DMS79 treated with DMSO at 0.1 percent for 48 hours (cell line): ENCODE measurements around the gene PRR33.

Experiments
- DNase-seq: peaks from one replicate; lab custom pipeline; 2025; lab: John Stamatoyannopoulos, UW

The PRR33 gene

GRCh38 chr11:1847006-1847735 lies 44.5 kb downstream of the PRR33 start:
- no peak for DNase-seq

DNA sequence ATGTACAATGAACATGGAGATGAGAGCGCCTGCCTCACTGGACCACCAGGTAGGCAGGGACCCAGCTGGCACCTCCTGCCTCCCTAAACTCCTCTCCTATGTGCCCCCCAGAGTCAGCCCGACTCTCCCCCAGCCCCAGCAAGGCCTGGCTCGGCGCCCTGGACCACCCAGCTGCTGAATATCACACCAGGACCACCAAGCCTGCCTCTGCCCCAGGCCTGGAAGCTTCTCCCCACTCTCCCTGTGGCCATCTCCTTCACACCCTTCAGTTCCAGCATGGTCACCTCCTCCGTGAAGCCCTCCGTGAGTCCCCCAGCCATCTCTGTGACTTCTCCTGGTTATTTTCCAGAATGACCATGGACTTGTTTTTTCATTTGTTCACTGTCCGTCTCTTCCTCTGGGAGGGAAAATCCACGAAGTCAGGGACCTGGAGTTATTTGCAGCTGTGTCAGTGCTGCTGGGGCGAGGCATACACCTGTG lies 45.2 kb downstream of the PRR33 start:
- DNase-seq = no peak

DNA sequence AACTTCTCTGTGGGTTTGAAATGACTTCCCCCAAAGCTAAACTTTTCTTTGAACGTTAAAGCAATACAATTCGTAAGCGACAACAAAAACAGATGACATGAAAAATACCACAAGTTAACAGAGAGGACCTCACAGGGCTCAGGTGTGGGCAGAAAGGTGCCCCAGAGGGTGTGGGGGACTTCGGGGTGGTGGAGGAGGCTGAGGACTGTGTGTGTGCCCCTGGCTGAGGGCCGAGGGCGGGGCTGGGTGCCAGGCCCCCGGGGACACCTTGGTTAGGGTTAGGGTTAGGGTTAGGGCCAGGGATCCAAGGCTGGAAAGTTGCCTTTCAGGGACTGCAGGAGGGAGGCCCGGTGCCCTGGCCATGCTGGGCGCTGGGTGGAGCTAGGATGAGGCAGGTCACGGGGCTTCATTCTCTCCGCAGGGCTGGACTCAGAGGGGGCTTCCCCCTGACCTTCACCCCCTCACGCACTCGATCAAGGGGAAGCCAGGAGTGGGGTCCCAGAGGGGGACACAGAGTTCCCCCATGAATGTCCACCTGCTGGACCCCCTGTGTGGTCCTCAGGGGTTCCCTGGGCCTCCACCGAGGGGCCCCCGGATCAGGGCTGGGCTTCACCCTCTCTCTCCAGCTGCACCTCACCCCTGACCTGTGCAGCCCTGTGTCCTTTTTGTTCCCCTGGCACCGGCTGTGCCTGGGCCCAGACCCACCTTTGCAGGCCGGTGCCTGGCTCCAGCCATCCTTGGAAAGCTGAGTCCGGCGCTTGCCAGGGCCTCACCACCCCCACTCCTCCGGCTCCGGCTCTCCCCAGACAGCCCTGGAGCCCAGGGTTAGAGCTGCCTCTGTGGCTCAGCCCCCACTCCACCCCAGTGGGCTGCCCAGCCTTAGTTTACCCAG lies 45.9 kb downstream of the PRR33 start:
- DNase-seq = no peak

DNA sequence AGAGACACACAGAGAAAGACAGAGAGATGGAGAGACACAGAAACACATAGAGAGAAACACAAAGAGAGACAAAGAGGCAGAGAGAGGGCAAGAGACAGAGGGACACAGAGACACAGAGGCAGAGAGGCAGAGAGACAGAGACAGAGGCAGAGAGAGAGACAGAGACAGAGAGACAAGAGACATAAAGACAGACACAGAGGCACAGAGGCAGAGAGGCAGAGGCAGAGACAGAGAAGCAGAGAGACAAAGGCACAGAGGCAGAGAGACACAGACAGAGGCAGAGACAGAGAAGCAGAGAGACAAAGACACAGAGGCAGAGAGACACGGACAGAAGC lies 46.6 kb downstream of the PRR33 start:
- DNase-seq = no peak

DNA sequence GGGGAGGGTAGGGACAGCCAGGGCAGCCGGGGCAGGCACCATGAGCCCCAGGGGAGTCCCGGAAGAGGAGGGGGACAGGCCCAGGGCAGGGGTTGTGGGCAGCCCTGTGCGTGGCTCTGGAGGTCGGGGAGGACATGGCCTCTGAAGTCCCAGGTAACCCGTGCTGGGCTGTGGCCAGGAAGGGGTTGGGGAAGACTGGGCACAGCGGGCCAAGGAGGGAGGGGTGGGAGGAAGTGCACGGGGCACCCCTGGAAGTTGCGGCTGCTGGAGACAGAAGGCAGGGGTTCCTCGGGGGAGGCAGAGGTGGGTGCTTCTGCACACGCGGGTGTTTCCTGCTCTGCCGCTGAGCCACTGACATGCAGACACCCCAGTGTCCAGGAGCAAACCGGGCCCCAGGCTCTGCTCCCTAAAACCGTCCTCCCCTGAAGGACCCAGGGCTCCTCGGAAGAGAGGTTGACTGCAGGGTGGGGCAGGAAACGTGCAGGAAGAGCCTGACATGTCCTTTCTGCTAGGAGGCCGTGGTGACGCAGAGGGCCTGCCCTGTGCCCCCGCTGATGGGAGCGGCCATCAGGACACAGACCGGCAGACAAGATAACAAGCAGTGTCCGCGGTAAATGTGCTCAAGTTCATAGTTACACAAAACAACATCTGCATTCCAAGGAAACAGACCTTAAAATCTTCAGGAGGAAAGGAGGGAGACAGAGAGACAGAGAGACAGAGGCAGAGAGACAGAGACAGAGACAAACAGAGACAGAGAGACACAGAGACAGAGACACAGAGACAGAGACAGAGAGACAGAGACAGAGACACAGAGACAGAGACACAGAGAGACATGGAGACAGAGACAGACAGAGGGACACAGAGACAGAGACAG lies 47.2 kb downstream of the PRR33 start:
- DNase-seq = no peak

GRCh38 chr11:1843796-1844195 lies 47.9 kb downstream of the PRR33 start:
- DNase-seq = no peak

DNA sequence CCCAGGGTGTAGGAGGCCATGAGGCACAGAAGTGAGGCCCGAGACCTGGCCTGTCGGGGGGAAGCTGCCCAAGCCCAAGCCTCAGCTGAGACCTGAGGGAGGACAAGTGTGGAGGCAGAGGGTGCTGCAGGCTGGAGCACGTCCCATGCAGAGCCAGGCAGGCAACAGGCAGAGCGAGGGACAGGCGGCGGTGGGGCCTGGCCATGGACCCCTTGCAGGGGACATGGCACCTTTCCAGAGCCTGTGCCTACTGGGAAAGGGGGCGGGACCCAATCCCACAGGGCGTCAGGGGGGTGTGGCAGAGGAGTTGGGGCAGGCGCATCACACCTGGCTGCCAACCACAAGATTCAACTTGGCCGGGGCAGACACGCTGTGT lies 48.6 kb downstream of the PRR33 start:
- DNase-seq = no peak

DNA sequence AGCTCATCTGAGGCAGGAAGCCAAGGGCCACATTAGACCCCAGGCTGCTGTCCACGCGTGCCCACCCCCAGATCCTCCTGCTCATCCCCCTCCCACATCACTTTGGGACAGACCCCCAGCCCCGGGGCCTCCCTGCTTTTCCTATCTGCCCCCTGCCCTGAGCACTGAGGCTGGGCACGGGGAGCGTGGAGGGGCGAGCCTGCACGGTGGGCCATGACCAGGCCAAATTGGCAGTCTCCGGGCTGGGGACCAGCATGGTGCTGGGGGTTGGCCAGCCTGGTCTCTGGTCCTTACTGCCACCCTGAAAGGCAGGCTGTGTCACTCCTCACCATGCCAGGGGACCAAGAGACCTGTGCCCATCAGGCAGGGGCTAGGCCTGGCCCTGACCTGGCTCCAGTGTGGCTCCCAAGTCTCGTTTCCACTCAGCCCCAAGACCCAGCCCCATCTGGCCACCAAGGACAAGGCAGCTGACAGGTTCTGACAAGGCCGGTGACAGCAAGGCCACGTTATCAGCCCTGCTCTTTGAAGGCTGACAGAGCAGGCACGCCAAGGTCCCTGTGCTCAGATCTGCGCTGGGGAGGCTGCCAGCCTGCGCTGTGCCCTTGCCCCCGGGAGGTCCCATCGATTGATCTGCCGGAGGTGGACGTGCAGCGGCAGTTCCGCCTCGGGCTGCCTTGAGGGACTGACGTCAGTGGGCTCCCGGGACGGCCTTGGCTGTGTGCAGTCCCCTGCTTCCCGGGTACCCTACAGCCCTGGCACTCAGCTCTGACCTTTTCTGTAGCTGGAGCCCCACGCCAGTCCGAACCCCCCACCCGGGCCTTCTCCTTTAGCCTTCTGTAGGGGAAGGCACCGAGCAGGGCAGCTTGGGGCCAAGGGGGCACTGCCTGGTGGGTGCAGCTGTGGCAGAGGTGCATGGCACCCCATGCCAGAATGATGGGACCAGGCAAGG lies 49.3 kb downstream of the PRR33 start:
- DNase-seq = no peak

DNA sequence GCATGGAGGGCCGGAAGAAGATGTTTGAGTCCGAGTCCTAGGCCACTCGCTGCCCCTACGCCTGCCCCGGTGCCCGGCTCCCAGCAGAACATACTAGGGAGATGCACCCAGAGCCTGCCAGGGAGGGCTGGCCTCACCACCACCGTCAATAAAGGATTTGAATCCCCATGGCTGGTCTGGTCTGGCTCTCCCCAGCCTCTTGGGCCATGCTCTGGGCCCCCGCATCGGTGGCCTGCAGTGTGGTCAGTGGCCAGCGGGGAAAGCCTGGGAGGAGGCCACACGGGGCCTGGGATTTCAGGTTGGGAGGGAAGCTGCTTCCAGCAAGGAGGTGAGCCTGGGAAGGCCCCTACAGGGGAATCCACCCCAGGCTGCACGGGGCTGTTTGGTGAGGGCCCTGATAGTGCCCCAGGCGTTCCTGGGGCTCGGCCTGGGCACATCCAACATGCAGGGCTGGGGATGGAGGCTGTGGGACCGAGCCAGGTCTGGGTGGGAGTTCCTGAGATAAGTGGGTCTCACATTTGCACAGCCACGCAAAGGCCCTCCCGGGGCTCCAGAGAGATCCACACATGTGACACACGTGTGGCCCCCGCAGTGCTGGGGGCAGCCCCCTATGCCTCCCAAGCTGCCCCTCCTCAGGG lies 50.1 kb downstream of the PRR33 start:
- no peak for DNase-seq

GRCh38 chr11:1840780-1841480 lies 50.8 kb downstream of the PRR33 start:
- no peak for DNase-seq

GRCh38 chr11:1839924-1840779 lies 51.5 kb downstream of the PRR33 start:
- no peak for DNase-seq

GRCh38 chr11:1839204-1839923 lies 52.3 kb downstream of the PRR33 start:
- DNase-seq = no peak

DNA sequence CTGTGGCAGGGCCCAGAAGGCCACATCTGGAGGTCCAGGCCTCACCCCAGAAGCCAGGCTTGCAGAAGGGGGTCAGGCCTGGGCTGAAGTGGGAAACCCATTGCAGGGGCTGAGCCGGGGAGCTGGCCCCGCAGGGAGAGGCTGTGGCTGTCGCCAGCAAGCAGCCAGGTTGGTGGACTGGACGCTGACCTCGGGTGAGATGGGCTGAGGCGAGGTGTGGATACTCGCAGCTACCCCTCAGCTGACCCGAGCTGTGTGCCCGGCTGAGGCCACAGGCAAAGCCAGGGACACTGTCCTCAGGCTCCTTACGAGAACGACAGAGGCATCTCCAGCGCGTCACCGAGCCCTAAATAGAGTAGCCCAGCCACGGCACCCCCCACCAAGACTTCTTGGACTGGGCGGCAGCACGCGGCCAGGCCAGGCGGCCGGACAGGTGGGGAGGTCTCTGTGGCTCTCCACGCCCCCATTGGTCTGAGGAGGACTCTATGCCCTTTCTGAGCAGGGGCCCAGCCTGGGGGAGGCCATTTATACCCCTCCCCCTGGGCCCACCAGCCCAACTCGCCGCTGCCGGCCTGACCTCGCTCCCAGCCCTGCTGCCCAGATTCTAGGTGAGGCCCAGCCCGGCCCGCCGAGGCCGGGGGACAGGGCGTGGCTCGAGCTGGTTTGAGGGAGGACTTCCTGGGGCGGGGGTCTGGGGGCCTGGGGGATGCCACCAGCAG lies 53.1 kb downstream of the PRR33 start, which contains the start of gene TNNI2:
Gene TNNI2, plus strand, starts transcription at position 556 of the 719 bp plus-strand sequence. CDS start 716 bp downstream, outside the sequence.
- no peak for DNase-seq
